GM19468 (cell line): ENCODE data around the gene CYRIA.

Experiments used
- ATAC-seq: cut with Tn5 transposase; IDR thresholded peaks from one replicate; pipeline ENCODE4 v1.9.1; 2021; ENCODE audit warnings: mild to moderate bottlenecking, moderate library complexity, moderate number of reproducible peaks; ENCODE audit not compliant: unreplicated experiment; ENCODE audit errors: extremely low read depth

The CYRIA gene

DNA sequence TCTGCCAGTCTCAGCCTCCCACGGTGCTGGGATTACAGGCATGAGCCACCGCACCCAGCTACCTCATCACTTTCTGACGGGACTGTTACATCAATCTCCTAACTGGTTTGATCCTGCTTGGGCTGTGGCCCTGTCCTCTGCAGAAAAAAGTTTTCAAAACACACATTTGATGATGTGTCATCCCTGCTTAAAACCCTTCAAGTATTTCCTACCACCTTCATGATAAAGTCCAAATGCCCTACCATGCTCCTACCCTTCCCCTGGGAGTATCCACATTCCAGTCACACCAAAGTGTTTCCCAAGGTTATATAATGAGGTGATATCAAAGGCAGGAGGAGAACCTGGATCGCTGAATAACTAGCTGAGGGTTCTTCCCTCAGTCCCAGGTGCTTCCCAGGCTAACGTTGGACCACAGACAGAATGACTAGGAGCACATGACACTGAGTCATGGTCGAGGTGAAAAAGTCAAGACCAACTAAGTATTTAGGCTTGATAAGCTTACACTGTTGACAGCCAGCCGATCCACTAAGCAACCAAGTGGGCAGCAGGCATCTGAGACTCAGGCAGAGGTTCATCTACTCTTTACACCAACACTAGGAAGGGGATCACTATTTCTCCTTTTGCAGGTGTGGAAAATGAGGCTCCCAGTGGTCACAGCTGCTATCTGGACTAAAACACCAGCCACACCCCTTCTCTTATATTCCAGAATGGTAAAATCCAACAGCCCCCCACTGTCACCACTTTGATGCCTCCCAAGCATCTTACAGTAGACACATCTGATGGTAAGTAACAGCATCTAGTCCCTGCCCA lies 31.8 kb downstream of the CYRIA start:
- no peak for ATAC-seq

DNA sequence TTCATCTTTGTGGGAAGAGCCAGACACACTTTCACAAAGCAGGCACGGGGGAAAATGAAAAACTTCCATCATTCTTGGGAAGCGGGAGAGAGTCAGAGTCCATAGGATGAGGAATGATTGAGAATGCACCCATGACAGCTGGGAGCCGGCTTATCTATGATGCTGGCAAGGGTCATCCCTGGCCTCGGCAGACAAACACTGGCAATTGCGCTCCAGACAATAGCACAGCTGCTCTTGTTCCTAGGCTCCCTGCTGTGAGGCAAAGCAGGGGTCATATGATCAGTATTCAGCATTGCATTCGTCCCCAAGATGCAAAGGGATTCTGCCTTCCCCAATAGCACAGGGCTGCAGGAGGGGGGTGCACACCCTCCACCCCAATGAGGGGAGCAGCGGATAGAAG lies 33.0 kb downstream of the CYRIA start:
- no peak for ATAC-seq

DNA sequence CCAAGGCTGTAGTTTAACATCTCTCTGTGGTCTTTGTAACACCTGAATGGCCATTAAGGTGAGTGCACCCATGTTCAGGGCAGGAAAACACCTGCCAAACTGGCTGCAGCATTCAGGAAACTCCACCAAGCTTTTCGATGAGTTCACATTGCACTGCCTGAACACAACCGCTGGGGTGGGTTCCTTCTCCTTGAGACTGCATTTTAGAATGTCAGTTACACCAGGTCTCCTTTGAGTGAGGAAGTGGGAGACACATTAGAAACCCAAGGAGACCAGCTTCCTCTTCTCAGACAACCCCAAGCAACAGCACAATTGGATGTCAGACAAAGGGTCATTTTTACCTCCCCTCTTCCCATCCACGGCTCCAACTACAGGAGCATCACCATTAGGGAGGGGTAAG lies 35.2 kb downstream of the CYRIA start:
- no peak for ATAC-seq

DNA sequence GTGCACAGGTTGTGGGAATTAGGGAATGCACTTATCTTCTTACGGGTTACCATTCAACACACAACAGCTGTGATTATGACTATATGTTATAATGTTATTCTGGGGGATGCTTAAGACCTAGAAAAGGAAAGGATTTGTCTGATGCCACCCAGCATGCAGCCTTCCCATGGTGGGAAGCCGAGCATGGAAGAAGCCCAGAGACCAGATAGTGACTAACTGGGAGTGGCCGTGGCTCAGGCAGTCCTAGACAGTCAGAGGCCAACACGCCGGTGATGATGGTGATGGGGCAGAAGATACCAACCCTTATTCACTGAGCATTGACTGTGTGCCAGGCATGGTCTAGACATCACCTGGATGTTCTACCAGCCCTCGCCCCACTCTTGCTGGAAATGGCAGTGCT lies 35.9 kb downstream of the CYRIA start:
- ATAC-seq: no peak

DNA sequence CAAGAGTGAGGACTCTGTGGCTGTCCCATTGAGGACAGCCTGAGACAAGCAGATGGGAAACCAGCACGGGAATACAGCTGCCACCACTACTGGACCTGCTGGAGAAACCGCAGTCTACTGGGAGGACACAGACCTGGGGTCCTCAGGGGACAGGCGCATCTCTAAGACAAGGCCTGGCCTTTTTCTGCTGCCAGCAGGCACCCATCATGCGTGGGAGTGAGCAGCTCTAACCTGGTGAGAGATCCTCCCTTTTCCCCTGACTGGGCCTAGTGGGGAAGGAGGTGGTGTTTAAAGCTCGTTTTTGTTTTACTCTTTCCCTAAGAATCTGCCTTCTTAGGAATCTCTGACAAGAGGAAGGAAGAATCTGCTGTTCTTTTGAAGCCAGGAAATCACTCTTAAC lies 36.6 kb downstream of the CYRIA start:
- ATAC-seq: no peak

DNA sequence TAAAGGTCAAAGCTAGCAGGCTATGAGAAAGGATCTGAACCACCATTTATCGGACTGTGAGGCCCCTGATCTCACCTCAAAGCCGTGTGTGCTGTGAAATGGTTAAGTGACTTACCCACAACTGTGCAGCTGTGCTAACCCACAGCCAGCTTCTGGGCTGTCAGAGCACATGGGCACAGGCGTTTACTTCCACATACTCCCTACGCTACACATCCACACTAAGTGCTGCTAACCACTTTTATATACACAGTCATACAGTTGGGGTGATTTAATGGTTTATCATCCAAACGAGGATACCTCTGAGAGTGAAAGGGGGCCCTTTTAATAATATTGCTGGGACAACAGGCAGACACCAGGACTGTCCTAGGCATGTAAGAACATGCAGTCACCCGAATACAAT lies 37.3 kb downstream of the CYRIA start:
- no peak for ATAC-seq

DNA sequence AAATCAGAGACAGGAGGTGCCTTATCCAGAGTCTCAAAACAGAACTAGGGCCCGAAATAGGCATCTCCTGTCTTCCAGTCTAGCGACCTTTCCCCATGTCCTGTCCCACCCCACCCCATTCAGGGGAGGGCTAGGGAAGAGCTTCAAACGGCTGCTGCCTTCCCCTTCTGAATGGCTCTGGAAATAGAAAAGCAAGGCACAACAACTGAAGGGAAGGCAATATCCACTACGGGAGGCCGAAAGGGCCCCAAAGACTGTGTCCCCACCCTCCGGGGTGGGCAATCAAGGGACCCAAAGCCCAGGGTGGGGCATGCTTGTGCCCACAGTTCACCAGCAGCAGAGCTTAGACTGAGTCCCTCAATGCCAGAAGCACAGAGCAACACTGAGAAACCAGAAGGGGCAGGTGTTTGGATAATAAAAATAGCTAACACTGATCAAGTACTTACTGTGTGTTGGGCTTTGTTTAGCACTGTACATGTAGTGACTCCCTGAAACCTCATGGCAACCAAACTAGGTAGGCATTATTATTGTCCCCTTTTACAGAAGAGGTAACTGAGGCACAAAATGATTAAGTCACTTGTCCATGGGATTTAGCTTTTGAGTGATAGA lies 38.5 kb downstream of the CYRIA start:
- ATAC-seq: no peak

DNA sequence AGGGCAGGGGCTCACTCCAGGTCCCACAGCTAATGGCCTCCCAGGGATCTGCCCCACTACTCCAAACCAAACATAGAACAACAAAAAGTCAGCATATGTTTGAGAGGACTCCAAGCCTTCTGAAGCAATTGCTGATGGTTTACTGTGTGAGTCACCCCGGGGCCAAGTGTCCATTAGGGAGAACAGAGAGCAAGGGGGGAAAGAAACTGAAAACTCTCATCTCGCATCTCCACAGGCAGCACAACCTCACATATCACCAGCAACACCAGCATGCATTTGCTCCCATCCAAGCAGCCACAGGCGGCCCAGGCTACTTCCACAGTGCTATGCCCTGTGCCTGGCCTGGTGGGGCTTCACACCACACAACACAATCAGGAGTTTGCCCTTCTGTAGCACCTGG lies 39.1 kb downstream of the CYRIA start:
- ATAC-seq: no peak

DNA sequence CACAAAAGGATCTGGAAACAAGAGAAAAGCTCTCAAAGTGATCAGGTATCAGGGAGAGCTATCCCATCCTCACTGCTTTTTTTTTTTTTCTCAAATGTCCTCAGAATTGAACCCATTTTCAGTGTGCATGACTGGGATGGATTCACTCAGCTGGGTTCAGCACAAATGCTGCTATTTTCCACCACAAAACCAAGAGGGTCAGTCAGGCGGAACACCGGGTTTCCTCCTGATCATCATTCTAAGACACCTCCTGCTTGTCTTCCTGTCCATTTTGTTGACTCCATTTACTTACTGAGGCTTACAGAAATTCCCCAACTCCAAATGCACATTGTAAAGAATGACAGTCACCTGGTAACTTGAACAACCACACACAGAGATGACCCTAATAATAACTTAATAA lies 39.9 kb downstream of the CYRIA start:
- no peak for ATAC-seq

DNA sequence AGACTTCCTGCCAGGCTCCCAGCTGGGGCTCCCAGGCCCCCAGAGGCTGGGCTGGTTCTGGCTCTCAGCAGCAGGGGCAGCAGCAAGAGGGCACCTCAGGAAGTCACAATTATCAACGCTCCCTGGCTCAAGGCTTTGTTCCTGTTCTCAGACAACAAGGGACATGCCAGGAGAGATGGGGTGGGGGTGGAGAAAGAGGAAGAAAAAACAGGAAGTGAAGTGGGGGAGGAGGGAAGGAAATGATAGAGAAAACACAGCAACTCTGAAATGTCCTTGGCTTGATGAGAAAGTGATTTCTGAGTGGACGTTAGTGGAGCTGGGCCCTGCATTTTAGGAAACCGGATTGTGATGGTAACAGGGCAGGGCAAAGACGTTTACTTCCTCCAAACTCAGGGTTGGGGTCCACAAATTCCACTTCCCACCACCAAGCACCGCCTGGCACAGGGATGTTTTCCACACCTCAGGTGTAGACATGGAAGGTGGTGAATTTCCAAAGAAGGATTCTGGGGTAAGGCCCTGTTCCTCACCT lies 40.4 kb downstream of the CYRIA start:
- ATAC-seq: no peak

DNA sequence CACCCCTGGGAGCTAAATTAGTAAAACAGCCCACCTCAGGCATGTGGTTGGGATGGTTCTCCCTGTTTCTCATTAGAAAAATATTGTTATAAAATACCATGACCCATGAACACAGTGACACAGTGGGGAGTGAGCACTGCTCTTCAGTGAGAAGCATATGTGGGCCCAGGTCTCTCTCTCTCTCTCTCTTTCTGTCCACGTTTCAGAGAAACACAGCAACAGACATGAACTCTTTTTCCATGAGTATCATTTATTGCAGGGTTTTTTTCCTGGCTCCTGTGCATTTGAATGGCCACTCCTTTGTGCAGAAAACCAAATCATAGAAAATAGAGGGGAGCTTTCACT lies 41.2 kb downstream of the CYRIA start:
- ATAC-seq: no peak

DNA sequence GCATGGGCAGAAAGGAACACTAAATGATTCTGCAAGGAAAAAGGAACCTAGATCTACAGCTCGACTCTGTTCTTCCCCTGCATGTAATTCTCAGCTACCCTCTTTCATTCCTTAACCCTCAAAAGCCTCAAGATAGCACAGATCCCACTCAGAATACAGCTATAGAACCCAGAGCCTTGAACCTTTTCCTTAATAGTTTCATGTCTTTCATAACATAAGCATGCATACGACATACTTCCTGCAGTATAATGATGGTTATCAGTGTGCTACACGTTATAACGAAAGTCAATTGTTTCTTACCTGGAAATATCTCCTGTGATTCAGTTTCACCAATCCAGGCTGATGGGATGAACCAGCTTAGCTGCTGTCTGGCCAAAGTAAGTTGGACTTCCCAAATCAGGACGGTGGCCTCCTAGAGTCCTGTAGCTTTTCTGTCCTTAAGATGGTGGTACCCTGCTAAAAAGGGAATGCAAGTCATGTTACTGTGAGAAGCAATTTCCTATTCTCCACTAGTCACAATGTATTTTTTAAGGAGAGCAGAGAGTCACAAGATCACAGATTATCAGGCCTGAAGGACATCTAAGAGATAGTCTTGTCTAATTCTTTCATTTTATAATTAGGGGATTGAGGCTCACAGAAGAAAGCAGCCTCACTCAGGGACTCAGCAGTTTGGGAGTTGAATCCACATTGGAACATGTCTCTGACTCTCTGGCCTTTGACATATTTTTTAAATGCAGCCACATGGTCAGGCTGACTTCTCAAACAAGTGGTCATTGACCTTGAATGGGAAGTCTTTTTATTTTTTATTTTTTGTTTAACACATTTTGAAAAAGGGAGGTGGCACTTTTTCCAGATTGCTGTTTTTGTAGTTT lies 41.8 kb downstream of the CYRIA start:
- no peak for ATAC-seq

DNA sequence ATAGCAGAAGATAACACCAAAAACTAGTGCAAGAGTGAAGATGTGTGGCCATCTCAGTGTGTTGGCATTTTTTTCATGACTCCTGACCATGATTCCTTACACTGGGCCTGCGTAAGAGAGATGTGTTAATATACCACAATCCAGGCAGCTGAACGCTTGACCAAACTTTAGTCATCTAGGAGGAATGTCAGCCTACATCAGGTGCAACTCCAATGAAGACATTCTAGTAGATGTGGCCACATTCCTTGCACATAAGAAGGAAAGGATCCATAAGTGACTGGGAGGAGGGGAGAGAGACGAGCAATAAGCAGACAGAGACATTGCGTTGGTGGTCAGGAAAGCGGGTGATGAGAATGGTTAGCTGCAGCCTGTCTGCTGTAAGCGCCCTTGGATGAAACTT lies 42.6 kb downstream of the CYRIA start:
- ATAC-seq: no peak

DNA sequence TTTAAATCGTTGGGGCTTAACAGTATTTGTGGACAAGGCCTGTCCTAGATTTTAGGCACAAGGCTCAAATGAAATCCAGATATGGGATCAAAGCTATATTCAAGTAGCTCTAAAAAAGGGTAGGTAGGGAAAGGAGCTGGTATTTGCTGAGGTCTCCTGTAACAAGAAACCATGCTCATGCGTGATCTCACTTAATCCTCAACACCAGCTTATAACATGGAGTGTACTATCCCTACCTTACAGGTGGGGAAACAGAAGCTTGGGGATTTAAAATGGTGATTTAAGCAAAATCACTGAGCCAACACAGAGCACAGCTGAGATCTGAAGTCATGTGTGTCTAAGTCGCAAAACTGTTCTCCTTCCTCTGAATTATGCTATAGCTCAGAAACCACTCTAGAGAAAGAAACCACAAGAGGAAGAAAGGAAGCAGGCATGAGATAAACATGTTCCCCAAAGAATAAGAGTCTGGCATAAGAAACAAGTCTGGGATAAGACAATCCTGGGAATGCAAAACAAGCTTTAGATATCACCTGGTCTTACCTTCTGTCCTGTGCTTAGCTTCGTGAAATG lies 43.1 kb downstream of the CYRIA start:
- no peak for ATAC-seq

DNA sequence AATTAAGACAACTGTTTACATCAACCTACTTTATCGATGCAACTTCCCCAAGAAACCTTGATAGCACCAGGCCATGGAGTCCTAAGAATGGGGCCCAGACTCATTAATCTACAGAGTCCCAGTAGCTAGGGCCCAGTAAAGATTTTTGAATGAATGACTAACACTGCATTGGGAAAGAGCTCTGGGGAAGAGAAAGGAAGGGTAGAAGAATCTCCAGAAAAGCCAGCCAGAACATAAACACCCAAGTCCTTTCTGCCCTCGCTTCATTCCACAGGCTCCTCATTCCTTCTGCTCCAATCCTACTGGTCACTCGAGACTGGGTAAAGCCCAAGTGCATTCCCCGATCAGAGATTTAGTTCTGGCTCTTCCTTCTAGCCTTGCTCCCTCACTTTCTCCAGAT lies 44.3 kb downstream of the CYRIA start:
- no peak for ATAC-seq

DNA sequence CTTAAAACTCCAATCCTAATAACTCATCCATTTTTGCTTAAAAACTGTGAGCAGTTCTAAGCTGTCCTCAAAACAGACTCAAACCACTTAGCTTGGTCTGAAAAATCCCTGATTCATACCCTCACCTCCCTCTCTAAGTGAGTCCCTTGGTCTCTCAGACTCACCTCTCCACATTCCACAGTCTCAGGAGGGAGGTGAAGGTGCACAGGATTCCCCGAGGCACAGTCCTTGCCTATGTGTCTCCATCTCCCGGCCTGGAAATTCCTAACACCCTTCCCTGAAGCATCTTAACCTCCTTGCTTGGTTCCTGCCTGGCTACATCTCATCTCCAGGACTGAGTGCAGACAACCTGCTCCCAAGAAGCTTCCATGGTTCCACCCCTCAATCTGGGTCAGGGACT lies 45.0 kb downstream of the CYRIA start:
- no peak for ATAC-seq

DNA sequence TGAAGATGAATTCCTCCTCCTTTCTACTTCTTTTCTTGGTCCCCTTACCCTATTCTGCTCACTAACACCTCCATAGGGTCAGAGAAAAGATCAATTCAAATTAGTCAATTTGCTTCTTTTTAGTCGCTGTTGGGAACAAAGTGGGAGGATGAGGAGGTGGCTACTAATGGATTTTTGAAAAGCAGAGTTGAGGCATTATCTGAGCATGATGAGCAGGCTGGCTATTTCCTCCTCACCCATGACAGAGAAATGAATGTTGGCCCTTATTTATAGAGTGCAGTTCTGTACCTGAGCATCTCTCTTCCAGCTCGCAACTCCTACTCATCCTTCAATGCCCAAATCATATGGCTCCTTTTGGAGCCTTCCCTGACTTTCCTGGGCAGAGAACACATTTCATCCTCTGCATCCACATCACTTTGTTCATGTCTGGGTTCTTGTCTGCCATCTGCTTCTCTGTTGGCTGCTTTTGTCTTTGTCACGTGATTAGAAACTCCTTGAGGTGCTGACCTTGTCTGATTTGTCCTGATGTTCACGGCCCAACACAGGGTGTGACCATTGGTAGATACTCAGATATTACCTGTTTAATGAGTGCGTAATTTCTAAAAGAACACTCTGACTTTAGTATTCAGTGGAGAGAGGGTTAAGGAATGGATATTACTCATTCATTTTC lies 45.9 kb downstream of the CYRIA start:
- ATAC-seq: no peak

DNA sequence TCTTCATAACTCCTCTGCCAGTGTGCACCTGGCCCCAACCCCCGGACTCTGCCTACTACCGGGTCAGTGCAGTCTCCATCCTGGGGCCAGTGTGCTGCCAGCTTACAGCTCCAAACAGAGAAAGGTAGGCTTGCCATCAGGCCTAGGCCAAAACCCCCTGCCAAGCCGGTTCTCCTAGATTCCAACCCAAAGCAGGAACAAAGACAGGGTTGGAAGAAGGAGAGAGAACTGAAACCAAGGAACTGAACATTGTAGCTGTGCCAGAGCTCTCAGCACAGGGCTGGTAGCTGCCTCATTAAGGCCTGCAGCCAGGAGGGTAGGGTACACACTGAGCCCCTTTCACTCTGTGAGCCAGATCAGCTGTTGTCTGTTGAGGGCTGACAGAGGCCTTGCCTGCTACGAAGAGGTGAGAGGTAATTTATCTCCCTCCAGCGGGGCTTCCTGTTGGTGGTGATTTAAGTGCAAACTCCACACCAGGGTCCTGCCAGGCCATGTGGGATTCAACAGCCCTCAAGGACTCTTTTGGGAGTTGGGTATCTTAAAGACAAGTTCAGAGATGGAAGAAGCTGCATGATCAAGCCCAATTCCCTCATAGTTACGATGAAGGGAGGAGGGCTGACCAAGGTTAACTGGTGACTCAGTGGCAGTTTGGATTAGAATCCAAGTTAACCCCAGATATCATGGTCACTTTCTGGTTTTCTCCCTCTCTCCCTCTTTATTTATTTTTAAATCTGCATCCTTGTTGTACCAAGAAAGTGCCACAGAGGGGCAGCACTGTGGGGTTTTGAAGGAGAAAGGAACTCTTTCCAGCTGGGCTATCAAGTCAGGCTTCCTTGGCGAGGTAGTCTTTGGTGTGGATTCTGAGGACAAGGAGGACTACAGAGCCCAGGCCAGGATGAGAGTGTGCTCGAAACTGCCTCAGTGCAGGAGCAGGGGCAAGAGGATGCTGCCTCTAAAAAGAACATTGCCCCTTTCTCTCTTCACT lies 48.1 kb downstream of the CYRIA start:
- no peak for ATAC-seq
